Measurements from ENCODE around the gene ABHD5.

Gene ABHD5

DNA sequence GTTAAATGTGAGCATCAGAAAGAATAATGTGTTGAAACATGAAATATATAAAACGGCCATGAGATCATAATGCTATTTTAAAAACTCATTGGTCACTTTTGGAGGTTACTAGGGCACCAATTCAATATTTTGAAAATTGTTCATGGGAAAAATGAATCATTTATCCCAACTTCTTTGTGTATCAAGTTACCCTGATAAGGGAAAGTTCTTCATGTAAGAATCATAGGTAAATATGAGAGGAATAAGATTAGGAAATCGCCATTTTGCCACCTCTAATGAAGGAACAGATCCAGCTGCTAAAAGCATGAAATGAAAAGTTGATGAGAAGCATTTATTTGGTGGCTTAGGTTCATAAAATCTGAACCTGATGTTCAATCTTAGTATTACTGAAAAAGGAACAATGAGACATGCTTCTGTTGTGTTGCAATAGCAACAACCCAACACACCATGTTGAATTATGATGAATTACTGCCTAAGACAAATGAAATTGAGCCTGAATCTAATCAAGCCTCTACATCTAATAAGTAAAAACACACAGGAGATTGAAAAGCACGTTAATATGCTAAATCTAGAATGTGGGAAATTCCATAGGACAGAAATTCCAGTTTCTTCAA, 32.5 kb downstream of the ABHD5 start:
- Mint-ChIP-seq H3K27ac (no peak overlapping the region), H3K4me1 (peaks cover 4% of the 10 kb centered on the region), H3K4me3 (no peak overlapping the region), H3K27me3 (ENCODE audit: low read depth, poor library complexity) (peaks cover 4% of the 10 kb centered on the region), H3K36me3 (ENCODE audit: low read depth) (peaks cover 4% of the 10 kb centered on the region), H3K9me3 (no peaks in the 10 kb centered on the region)
- DNase-seq, result no peak
- TF ChIP-seq, protein P1, sequence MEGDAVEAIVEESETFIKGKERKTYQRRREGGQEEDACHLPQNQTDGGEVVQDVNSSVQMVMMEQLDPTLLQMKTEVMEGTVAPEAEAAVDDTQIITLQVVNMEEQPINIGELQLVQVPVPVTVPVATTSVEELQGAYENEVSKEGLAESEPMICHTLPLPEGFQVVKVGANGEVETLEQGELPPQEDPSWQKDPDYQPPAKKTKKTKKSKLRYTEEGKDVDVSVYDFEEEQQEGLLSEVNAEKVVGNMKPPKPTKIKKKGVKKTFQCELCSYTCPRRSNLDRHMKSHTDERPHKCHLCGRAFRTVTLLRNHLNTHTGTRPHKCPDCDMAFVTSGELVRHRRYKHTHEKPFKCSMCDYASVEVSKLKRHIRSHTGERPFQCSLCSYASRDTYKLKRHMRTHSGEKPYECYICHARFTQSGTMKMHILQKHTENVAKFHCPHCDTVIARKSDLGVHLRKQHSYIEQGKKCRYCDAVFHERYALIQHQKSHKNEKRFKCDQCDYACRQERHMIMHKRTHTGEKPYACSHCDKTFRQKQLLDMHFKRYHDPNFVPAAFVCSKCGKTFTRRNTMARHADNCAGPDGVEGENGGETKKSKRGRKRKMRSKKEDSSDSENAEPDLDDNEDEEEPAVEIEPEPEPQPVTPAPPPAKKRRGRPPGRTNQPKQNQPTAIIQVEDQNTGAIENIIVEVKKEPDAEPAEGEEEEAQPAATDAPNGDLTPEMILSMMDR (IDR thresholded peaks at IDR 0.05), result no peak

DNA sequence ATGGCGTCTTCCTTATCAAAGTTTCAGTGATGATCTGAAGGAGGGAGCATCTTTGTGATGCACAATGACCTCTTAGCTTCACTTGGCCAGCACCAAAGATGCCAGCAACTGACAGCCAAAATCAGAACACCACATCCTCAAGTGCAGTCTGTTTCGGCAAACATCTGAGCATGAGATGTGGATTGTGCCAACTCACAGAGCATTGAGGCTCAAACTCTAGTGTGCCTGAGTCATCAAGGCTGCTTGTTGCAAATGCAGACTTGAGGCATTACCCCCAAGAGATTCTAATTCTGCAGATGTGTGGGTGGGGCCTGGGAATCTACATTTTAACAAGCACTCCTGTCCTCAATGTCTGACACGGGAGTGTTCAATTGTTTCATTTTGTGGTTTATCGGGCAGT, 35.8 kb downstream of the ABHD5 start:
- Mint-ChIP-seq H3K27ac (no peak overlapping the region), H3K9me3 (no peaks in the 10 kb centered on the region), H3K36me3 (ENCODE audit: low read depth) (no peaks in the 10 kb centered on the region), H3K4me1 (peaks cover 13% of the 10 kb centered on the region), H3K4me3 (no peak overlapping the region), H3K27me3 (ENCODE audit: low read depth, poor library complexity) (peaks cover 4% of the 10 kb centered on the region)
- TF ChIP-seq, protein P1 (IDR thresholded peaks at IDR 0.05), result no peak
- DNase-seq, result no peak

DNA sequence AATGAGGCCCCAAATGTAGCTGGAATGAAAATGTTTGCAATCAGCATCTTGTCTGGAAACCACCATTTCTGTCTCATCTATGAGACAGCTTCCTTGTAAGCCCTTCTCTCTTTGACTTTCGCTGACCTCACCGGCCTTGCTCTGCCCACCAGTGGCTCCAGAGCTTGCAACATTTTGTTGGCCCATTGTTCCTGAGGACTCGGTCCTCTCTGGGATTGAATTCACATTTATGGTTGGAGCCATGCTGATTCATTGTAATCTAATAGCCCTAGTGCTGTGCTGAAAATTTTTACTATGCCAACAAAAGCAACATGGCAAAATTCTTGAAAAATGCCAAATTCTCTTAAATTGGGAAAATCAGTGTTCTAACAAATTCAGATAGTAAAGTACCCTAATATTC, 37.2 kb downstream of the ABHD5 start:
- TF ChIP-seq, protein P1 (IDR thresholded peaks at IDR 0.05), result no peak
- H3K27ac Mint-ChIP-seq, result peak overlapping the region; percentile 88
- H3K27me3 Mint-ChIP-seq (ENCODE audit: low read depth, poor library complexity), result peaks cover 4% of the 10 kb centered on the region
- H3K9me3 Mint-ChIP-seq, result no peaks in the 10 kb centered on the region
- peaks cover 13% of the 10 kb centered on the region for H3K4me1 Mint-ChIP-seq
- H3K4me3 Mint-ChIP-seq, result no peak overlapping the region
- H3K36me3 Mint-ChIP-seq (ENCODE audit: low read depth), result no peaks in the 10 kb centered on the region
- no peak for DNase-seq

DNA sequence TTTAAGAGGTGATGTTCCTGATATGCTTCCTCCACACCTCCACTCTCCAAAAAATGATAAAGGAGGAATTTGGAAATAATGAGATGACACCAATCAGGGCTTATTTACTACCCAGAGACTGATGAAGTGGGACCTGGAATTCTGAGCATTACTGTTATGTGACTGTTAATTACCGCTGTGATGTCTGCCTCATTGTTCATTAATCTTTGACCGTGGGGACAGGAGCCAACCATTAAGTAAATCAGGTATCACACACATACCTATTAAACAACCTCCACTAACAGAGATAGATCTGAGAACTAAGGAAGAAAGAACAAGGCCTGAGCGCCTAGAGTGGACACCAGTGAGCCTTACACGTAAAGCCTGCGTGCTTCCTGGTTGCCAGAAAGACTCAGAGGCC, 37.7 kb downstream of the ABHD5 start:
- peaks cover 13% of the 10 kb centered on the region for H3K4me1 Mint-ChIP-seq
- TF ChIP-seq, protein P1 (IDR thresholded peaks at IDR 0.05), result no peak
- peaks cover 4% of the 10 kb centered on the region for H3K27me3 Mint-ChIP-seq (ENCODE audit: low read depth, poor library complexity)
- H3K9me3 Mint-ChIP-seq, result no peaks in the 10 kb centered on the region
- H3K36me3 Mint-ChIP-seq (ENCODE audit: low read depth), result no peaks in the 10 kb centered on the region
- H3K27ac Mint-ChIP-seq, result peak overlapping the region; percentile 25
- DNase-seq, result no peak
- H3K4me3 Mint-ChIP-seq, result no peak overlapping the region

DNA sequence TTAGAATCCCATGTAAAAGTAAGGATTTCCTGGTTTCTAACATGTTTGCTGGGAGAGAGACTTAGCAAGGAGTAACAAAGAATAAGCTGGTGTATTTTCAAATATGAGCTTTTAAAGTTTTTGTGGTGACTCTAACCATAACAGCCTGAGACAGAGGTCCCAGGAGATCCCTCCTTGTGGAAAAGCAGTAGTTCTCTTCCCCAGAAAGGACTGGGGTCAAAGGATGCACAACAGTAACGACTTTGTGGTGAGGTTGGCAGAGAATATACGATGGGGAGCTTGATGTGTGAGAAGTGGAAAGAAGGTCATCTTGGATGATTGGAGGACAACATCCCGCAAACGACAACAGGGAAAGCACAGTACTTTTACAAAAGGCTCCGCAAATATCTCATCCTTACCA, 38.2 kb downstream of the ABHD5 start:
- TF ChIP-seq, protein P1 (IDR thresholded peaks at IDR 0.05), result no peak

DNA sequence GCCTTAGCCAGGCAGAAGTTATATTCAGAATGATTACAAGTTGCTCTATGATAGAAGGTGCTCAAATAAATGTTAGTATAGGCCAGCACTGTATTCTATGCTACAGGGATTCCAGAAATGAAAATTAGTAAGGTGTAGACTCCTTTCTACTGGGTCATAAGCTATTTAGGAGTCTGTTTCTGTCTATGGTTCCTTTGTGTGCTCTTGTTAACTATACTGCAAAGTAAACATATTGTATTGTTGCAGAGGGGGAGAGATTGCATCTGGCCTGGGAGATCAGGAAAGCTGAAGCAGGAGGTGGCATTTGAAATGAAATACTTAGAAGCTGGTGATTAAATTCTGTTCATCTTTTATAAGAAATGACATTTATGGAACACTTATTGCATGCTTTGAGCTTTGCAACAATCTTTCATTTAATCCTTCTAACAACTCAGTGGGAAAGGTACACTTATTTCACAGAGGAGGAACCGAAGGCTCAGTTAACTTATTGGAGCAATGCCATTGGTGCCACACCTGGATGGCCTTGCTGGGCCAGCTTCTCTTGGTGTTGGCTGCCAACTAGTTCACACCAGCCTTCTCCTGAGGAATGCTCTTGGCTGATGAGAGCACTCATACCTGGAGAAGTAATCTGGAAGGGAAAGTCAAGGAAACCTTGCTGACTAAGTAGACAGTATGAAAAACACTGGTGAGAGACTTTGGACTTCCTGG, 39.1 kb downstream of the ABHD5 start:
- no peaks in the 10 kb centered on the region for H3K9me3 Mint-ChIP-seq
- H3K4me1 Mint-ChIP-seq, result peaks cover 13% of the 10 kb centered on the region
- TF ChIP-seq, protein P1 (IDR thresholded peaks at IDR 0.05), result no peak
- H3K4me3 Mint-ChIP-seq, result no peak overlapping the region
- no peaks in the 10 kb centered on the region for H3K36me3 Mint-ChIP-seq (ENCODE audit: low read depth)
- no peak for DNase-seq
- peaks cover 4% of the 10 kb centered on the region for H3K27me3 Mint-ChIP-seq (ENCODE audit: low read depth, poor library complexity)
- H3K27ac Mint-ChIP-seq, result no peak overlapping the region

More for the DNA sequence above, 38.2 kb downstream of the ABHD5 start:
- Mint-ChIP-seq H3K9me3 (no peaks in the 10 kb centered on the region), H3K27me3 (ENCODE audit: low read depth, poor library complexity) (peaks cover 4% of the 10 kb centered on the region), H3K4me3 (no peak overlapping the region), H3K36me3 (ENCODE audit: low read depth) (no peaks in the 10 kb centered on the region), H3K4me1 (peaks cover 13% of the 10 kb centered on the region), H3K27ac (peak overlapping the region; percentile 52)
- DNase-seq, result no peak
